HL-60 (cell line): Measurements from ENCODE around the gene SLC17A2.
A peak's percentile ranks its signal among the peaks of the same experiment; 100 is the strongest.

Experiments
- DNase-seq, 2 experiments: peaks; one replicate each; pipeline ENCODE4 v3.0.0-alpha.2; 2010 to 2020; ENCODE audit warnings: low read depth in 1 of 2, low spot score in 1 of 2
- H3K27ac ChIP-seq: fragments of 250-450 bp; sonication (Bioruptor Pico); replicated peaks from 2 replicates; pipeline ENCODE4 v1.5.1; 2020; ENCODE audit warnings: mild to moderate bottlenecking, moderate library complexity
- H3K27me3 ChIP-seq: fragments of 250-450 bp; sonication (Bioruptor Pico); 2 replicates; pipeline ENCODE4 v1.5.1; 2021; ENCODE audit warnings: mild to moderate bottlenecking, moderate library complexity; ENCODE audit not compliant: insufficient read depth, poor library complexity, severe bottlenecking
- H3K4me3 ChIP-seq: replicated peaks from 2 replicates; pipeline ENCODE4 v1.5.1; 2011; ENCODE audit warnings: mild to moderate bottlenecking, control low read depth, low read length; ENCODE audit not compliant: insufficient read depth
- CTCF ChIP-seq: IDR thresholded peaks from one replicate; pipeline ENCODE4 v1.5.1; 2011; ENCODE audit warnings: low read length, control low read depth, inconsistent platforms; ENCODE audit not compliant: insufficient read depth
- GABPA ChIP-seq: IDR thresholded peaks from 2 replicates; pipeline ENCODE4 v1.6.1; 2012; ENCODE audit warnings: low read depth
- POLR2AphosphoS5 ChIP-seq: IDR thresholded peaks from 2 replicates; pipeline ENCODE4 v1.6.1; 2012; ENCODE audit warnings: low read depth
- REST ChIP-seq: IDR thresholded peaks from 2 replicates; pipeline ENCODE4 v1.6.1; 2012; ENCODE audit warnings: low read depth; ENCODE audit not compliant: insufficient replicate concordance
- SPI1 ChIP-seq: IDR thresholded peaks from 2 replicates; pipeline ENCODE4 v1.6.1; 2012; ENCODE audit warnings: low read depth, mild to moderate bottlenecking, borderline replicate concordance

SLC17A2 gene

GRCh38 chr6:25922301-25922700 lies 8.2 kb downstream of the SLC17A2 start:
- no peaks in the 10 kb centered on the region for H3K27me3 ChIP-seq
- no peak for TF ChIP-seq POLR2AphosphoS5
- no peak for TF ChIP-seq SPI1
- no peak for TF ChIP-seq REST
- no peak for TF ChIP-seq CTCF
- TF ChIP-seq GABPA, result no peak
- no peak overlapping the region for H3K27ac ChIP-seq
- H3K4me3 ChIP-seq, result no peak overlapping the region
- DNase-seq, result no peak

- DNase-seq, result no peak
- no peak overlapping the region for H3K4me3 ChIP-seq
- H3K27ac ChIP-seq, result no peak overlapping the region
- TF ChIP-seq SPI1 (peak; percentile 92), CTCF (no peak), POLR2AphosphoS5 (no peak), GABPA (no peak), REST (no peak)
- H3K27me3 ChIP-seq, result no peaks in the 10 kb centered on the region
Measured at GRCh38 chr6:25921525-25922203, 8.8 kb downstream of the SLC17A2 start.

- DNase-seq, result no peak
- Histone ChIP-seq H3K4me3 (no peak overlapping the region), H3K27ac (no peak overlapping the region), H3K27me3 (no peaks in the 10 kb centered on the region)
- no peak for TF ChIP-seq SPI1
Measured at GRCh38 chr6:25919657-25920056, 10.8 kb downstream of the SLC17A2 start.

GRCh38 chr6:25918083-25918683 lies 12.3 kb downstream of the SLC17A2 start:
- Histone ChIP-seq H3K4me3 (no peak overlapping the region), H3K27me3 (no peaks in the 10 kb centered on the region), H3K27ac (no peak overlapping the region)
- no peak for DNase-seq
- TF ChIP-seq GABPA, result no peak
- no peak for TF ChIP-seq SPI1
- no peak for TF ChIP-seq REST
- TF ChIP-seq CTCF, result no peak
- no peak for TF ChIP-seq POLR2AphosphoS5
